Ishikawa (cell line): ENCODE data around the gene ELAVL1.
A peak's percentile ranks its signal among the peaks of the same experiment; 100 is the strongest.

Experiments used
- CEBPB ChIP-seq: IDR thresholded peaks from 2 replicates; pipeline ENCODE4 v1.6.1; 2012
- CREB1 ChIP-seq: IDR thresholded peaks from 2 replicates; pipeline ENCODE4 v1.6.1; 2012; ENCODE audit warnings: low read depth
- EGR1 ChIP-seq: IDR thresholded peaks from 2 replicates; pipeline ENCODE4 v1.6.1; 2012
- EP300 ChIP-seq: IDR thresholded peaks from 2 replicates; pipeline ENCODE4 v1.6.1; 2012; ENCODE audit warnings: borderline replicate concordance
- FOXM1 ChIP-seq: IDR thresholded peaks from 2 replicates; pipeline ENCODE4 v1.6.1; 2012; ENCODE audit warnings: low read depth, borderline replicate concordance
- MAX ChIP-seq: IDR thresholded peaks from 2 replicates; pipeline ENCODE4 v1.6.1; 2012
- NFIC ChIP-seq: IDR thresholded peaks from 2 replicates; pipeline ENCODE4 v1.6.1; 2012
- RAD21 ChIP-seq: IDR thresholded peaks from 2 replicates; pipeline ENCODE4 v1.6.1; 2012; ENCODE audit warnings: low read depth
- REST ChIP-seq: IDR thresholded peaks from 2 replicates; pipeline ENCODE4 v1.6.1; 2012; ENCODE audit warnings: low read depth, mild to moderate bottlenecking
- TAF1 ChIP-seq: IDR thresholded peaks from 2 replicates; pipeline ENCODE4 v1.6.1; 2012; ENCODE audit warnings: low read depth, mild to moderate bottlenecking
- TCF12 ChIP-seq: IDR thresholded peaks from 2 replicates; pipeline ENCODE4 v1.6.1; 2012; ENCODE audit warnings: low read depth
- TEAD4 ChIP-seq: IDR thresholded peaks from 2 replicates; pipeline ENCODE4 v1.6.1; 2012
- USF1 ChIP-seq: IDR thresholded peaks from 2 replicates; pipeline ENCODE4 v1.6.1; 2012
- YY1 ChIP-seq: IDR thresholded peaks from 2 replicates; pipeline ENCODE4 v1.6.1; 2012; ENCODE audit warnings: low read depth
- ZBTB7A ChIP-seq: IDR thresholded peaks from 2 replicates; pipeline ENCODE4 v1.6.1; 2012; ENCODE audit warnings: low read depth

The ELAVL1 gene

GRCh38 chr19:7994114-7994513 lies 11.3 kb downstream of the ELAVL1 start:
- no peak for TF ChIP-seq ZBTB7A
- no peak for TF ChIP-seq YY1
- no peak for TF ChIP-seq RAD21
- TF ChIP-seq EGR1, result no peak
- TF ChIP-seq TCF12, result no peak
- TF ChIP-seq FOXM1, result no peak
- no peak for TF ChIP-seq TEAD4

GRCh38 chr19:7993560-7993959 lies 11.9 kb downstream of the ELAVL1 start:
- TF ChIP-seq FOXM1, result no peak
- TF ChIP-seq USF1, result no peak
- TF ChIP-seq EP300, result no peak
- TF ChIP-seq RAD21, result no peak
- no peak for TF ChIP-seq YY1
- TF ChIP-seq CREB1, result no peak
- TF ChIP-seq REST, result no peak
- no peak for TF ChIP-seq MAX

- no peak for TF ChIP-seq YY1
- peak; percentile 16; the same call in 1 of the 2 replicates for TF ChIP-seq MAX
These were observed 12.9 kb downstream of the ELAVL1 start for GRCh38 chr19:7992575-7992974.

- TF ChIP-seq CREB1, result no peak
- TF ChIP-seq ZBTB7A, result no peak
- TF ChIP-seq TAF1, result no peak
- TF ChIP-seq MAX, result no peak
- no peak for TF ChIP-seq FOXM1
- TF ChIP-seq REST, result no peak
- no peak for TF ChIP-seq USF1
- TF ChIP-seq TEAD4, result peak; percentile 96
- TF ChIP-seq EGR1, result no peak
- TF ChIP-seq NFIC, result 0 out of 2 replicates have a peak, but pooled peaks have one; percentile 15
These were observed 16.3 kb downstream of the ELAVL1 start for GRCh38 chr19:7989071-7989575.

- TF ChIP-seq MAX (0 out of 2 replicates have a peak, but pooled peaks have one; percentile 50), USF1 (no peak)
These were observed 17.1 kb downstream of the ELAVL1 start for GRCh38 chr19:7988307-7988706.

- no peak for TF ChIP-seq RAD21
- no peak for TF ChIP-seq TEAD4
- no peak for TF ChIP-seq USF1
- TF ChIP-seq TCF12, result no peak
- no peak for TF ChIP-seq YY1
- TF ChIP-seq EP300, result no peak
- no peak for TF ChIP-seq TAF1
- TF ChIP-seq NFIC, result no peak
- no peak for TF ChIP-seq FOXM1
- no peak for TF ChIP-seq CEBPB
- TF ChIP-seq REST, result no peak
These were observed 18.2 kb downstream of the ELAVL1 start for GRCh38 chr19:7987114-7987768.
